Erythroblast (primary cell): ENCODE data around the gene FBXL16.

Experiments
- GATA1 ChIP-seq: IDR thresholded peaks from 2 replicates; pipeline ENCODE4 v1.6.1; 2011; ENCODE audit warnings: low read depth, mild to moderate bottlenecking, control low read depth, low read length, moderate library complexity
- POLR2A ChIP-seq: IDR thresholded peaks from 2 replicates; pipeline ENCODE4 v1.6.1; 2011; ENCODE audit warnings: mild to moderate bottlenecking, low read length

- TF ChIP-seq POLR2A (no peak), GATA1 (no peak)
Measured at GRCh38 chr16:651844-652243, 53.8 kb downstream of the FBXL16 start.
